RPMI7951 (cell line): Measurements from ENCODE around the gene TRAPPC8. TPM values are rescaled to one million over a fixed set of nuclear protein-coding genes. Genes with fewer than 3 reads are reported as not detected.
A peak's percentile ranks its signal among the peaks of the same experiment; 100 is the strongest.
"Not testable (repeated sequence)": the region's sequence is repeated elsewhere in the genome, so short reads cannot be mapped to it uniquely, and the experiment has no call there.

ENCODE experiments used
- DNase-seq: peaks from one replicate; pipeline ENCODE4 v3.0.0-alpha.2; 2012; ENCODE audit warnings: low read depth
- total RNA-seq: library from RNA; depleted of rRNA; stranded (reverse); fragments of >200 nt; shearing (Covaris generic); gene quantifications from 2 replicates; pipeline ENCODE4 v1.2.3, GENCODE V29; 2014

The TRAPPC8 gene
- total RNA-seq, 1 experiment from 2014 or later = 28.7 TPM

GRCh38 chr18:31943878-31944816, 1.2 kb upstream of the TRAPPC8 start:
- no peak for DNase-seq

DNA sequence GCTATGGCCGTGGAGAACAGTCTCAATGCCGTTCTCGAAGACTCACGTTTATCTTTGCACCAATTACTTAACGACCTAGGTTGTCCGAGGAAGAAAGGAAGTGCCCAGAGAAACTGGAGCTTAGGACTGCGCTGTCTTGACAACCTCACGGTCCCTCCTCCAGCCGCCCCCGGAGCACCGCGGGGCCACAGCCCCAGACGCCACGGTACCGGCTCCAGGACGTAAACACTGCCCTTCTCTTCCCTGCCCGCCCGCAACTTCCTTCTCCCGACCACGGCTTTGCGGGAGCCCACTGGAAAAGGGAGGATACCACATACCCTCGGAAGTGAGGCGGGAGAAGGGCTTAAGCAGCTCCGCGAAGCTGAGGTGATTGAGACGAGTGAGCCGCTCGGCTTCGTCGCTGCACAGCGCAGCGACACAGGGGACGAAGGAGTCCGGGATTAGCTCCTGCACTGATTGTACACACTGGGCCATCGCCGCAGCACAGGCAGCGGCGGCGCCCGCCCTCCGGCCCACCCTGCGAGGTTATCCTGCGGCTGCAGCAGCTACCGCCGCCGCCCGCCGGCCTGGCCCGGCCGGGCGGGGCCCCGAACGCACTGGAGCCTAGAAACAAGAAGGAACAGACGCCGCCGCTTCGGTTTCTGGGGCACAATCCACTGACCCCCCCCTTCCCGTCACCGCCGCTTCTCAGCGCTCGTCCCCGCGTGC, 483 bp downstream of the TRAPPC8 start:
- DNase-seq = peak; percentile 40

GRCh38 chr18:31941010-31941809, 1.7 kb downstream of the TRAPPC8 start:
- DNase-seq = no peak

DNA sequence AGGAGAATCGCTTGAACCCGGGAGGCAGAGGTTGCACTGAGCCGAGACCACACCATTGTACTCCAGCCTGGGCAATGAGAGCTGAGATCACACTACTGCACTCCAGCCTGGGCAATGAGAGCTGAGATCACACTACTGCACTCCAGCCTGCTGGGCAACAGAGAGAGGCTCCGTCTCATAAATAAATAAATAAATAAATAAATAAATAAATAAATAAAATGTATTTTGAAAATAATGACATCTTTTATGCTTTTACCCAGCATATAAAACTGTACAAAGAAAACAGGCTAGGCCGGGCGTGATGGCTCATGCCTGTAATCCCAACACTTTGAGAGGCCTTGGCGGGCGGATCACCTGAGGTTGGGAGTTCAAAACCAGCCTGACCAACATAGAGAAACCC, 8.2 kb downstream of the TRAPPC8 start:
- DNase-seq = not testable (repeated sequence)

GRCh38 chr18:31931886-31932240, 11.1 kb downstream of the TRAPPC8 start:
- no peak for DNase-seq

GRCh38 chr18:31931163-31931885, 11.6 kb downstream of the TRAPPC8 start:
- peak; percentile 2 for DNase-seq

- no peak for DNase-seq
These were observed 13.7 kb downstream of the TRAPPC8 start for GRCh38 chr18:31929273-31929672.

GRCh38 chr18:31926988-31927387, 15.9 kb downstream of the TRAPPC8 start:
- not testable (repeated sequence) for DNase-seq

DNA sequence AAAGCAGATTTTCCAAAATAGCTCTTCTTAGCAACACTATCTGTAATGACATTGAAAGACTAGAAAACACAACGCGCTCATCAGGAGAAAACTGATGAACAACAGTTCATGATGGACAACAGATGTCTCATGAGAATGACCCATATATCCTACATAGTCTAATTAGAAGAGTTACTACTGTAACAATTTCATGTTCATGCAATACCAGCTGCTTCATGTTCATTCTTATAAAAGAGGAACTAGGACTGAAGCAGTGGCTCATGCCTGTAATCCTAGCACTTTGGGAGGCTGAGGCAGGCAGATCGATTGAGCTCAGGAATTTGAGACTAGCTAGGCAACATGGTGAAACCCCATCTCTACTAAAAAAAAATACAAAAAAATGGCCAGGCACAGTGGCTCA, 22.7 kb downstream of the TRAPPC8 start:
- DNase-seq = no peak

DNA sequence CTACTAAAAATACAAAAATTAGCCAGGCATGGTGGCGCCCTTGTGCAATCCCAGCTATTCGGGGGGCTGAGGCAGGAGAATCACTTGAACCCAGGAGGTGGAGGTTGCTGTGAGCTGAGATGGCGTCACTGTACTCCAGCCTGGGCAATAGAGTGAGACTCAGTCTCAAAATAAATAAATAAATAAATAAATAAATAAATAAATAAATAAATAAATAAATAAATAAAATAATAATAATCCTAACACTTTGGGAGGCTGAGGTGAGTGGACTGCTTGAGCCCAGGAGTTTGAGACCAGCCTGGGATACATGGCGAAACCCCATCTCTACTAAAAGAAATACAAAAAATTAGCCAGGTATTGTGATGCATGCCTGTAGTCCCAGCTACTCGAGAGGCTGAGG, 23.6 kb downstream of the TRAPPC8 start:
- DNase-seq = not testable (repeated sequence)

GRCh38 chr18:31918733-31919132, 24.2 kb downstream of the TRAPPC8 start:
- no peak for DNase-seq

DNA sequence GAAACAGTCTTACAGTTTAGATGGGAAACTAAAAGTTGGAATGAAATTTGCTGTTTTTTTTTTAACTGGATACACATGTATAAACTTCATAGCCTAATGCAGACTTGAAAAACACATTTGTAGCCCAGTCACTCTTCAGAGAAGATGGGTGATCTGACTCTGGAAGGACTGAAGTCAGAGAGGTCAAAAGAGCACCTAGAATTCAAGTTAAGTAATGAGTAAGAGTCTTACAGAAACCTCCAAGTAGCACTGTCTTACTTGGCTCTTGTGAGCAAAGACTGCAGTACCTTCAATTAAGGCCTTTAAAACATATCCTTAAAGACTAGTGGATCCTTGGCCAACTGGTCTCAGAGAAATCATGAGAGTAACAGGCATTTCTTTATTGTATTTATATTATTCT, 41.9 kb downstream of the TRAPPC8 start:
- DNase-seq = no peak

GRCh38 chr18:31899771-31900170, 43.2 kb downstream of the TRAPPC8 start:
- not testable (repeated sequence) for DNase-seq

DNA sequence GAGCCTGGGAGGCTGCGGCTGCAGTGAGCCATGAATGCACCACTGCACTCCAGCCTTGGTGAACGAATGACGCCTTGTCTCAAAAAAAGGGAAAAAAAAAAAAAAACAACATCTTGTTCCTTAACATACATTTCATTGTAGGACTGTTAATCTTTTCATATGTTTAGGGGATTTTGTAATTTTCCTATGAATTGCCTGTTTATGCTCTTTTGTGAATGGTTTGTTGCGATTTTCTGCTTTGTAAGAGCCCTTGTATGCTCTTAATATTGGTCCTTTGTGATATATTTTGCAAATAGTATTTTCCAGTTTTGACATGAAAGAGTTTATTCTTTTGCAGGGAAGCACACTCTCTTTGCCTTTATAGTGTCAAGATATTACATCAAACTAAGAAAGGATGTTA, 50.0 kb downstream of the TRAPPC8 start:
- no peak for DNase-seq

GRCh38 chr18:31891566-31891965, 51.4 kb downstream of the TRAPPC8 start:
- no peak for DNase-seq

DNA sequence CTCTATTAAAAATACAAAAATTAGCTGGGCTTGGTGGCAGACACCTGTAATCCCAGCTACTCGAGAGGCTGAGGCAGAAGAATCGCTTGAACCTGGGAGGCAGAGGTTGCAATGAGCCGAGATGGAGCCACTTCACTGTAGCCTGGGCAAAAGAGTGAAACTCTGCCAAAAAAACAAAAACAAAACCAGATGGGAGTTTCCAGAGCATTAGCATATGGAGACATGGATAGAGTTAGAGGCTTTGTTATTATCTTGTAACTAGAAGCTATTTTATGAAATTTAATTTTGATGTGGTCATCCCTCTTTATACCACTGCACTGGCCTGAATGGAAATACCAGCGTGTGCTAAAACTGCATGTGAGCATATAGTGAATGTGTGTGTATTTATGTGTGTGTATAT, 58.9 kb downstream of the TRAPPC8 start:
- DNase-seq = no peak

GRCh38 chr18:31880186-31880898, 62.6 kb downstream of the TRAPPC8 start:
- DNase-seq = no peak

GRCh38 chr18:31878358-31878757, 64.6 kb downstream of the TRAPPC8 start:
- DNase-seq = no peak

- DNase-seq = no peak
These were observed 65.0 kb downstream of the TRAPPC8 start for GRCh38 chr18:31877900-31878299.

GRCh38 chr18:31876707-31877106, 66.2 kb downstream of the TRAPPC8 start:
- DNase-seq = no peak

DNA sequence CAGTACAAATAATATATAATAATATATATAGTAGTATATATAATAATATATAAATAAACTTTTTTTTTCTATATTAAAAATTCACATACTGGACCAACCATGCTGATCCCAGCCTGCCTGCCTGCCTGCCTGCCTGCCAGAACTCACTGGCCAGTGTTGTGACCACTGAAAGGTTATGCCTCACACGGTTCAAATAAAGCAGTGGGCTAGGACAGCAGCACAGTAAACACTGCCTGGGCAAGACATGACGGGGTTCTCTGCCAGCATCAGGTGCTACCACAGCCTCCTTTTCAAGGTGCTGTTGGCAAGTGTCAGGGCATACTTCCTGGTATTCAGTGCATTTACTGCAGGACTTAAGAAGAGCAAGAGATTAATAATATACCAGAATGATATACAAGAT, 67.6 kb downstream of the TRAPPC8 start:
- DNase-seq = no peak
